Nephron progenitor cell (in vitro differentiated cells): ENCODE measurements around the gene NAIF1.

Experiments
- DNase-seq: peaks from one replicate; pipeline ENCODE4 v3.0.0; 2021
- H3K27ac Mint-ChIP-seq: 2 replicates; pipeline ENCODE4 v1.8.0; 2021; ENCODE audit warnings: mild to moderate bottlenecking, moderate library complexity, mixed read lengths
- H3K27me3 Mint-ChIP-seq: 2 replicates; pipeline ENCODE4 v1.8.0; 2021; ENCODE audit warnings: mild to moderate bottlenecking, low read depth, mixed read lengths; ENCODE audit not compliant: poor library complexity
- H3K36me3 Mint-ChIP-seq: 2 replicates; pipeline ENCODE4 v1.8.0; 2021; ENCODE audit warnings: low read depth, mixed read lengths
- H3K4me1 Mint-ChIP-seq: 2 replicates; pipeline ENCODE4 v1.8.0; 2021; ENCODE audit warnings: mixed read lengths
- H3K4me3 Mint-ChIP-seq: 2 replicates; pipeline ENCODE4 v1.8.0; 2021; ENCODE audit warnings: mild to moderate bottlenecking, moderate library complexity, mixed read lengths
- H3K9me3 Mint-ChIP-seq: 2 replicates; pipeline ENCODE4 v1.8.0; 2021; ENCODE audit warnings: mild to moderate bottlenecking, moderate library complexity, mixed read lengths
- CTCF ChIP-seq: fragments of 200-600 bp; sonication (generic); IDR thresholded peaks from 2 replicates; pipeline ENCODE4 v1.5.0; 2021; ENCODE audit warnings: antibody characterized with exemption

The NAIF1 gene

GRCh38 chr9:128022886-128023285 is 44.2 kb downstream of the NAIF1 start:
- no peak for TF ChIP-seq CTCF
- H3K9me3 Mint-ChIP-seq, result no peaks in the 10 kb centered on the region
- peaks cover 12% of the 10 kb centered on the region for H3K27me3 Mint-ChIP-seq
- no peaks in the 10 kb centered on the region for H3K36me3 Mint-ChIP-seq
- no peak overlapping the region for H3K4me3 Mint-ChIP-seq
- peaks cover 8% of the 10 kb centered on the region for H3K4me1 Mint-ChIP-seq
- no peak for DNase-seq
- H3K27ac Mint-ChIP-seq, result no peak overlapping the region

- Mint-ChIP-seq H3K27me3 (peaks cover 12% of the 10 kb centered on the region), H3K4me1 (peaks cover 13% of the 10 kb centered on the region), H3K4me3 (no peak overlapping the region), H3K27ac (no peak overlapping the region), H3K9me3 (no peaks in the 10 kb centered on the region), H3K36me3 (no peaks in the 10 kb centered on the region)
- TF ChIP-seq CTCF, result no peak
- no peak for DNase-seq
Measured at GRCh38 chr9:128021098-128021497, 46.0 kb downstream of the NAIF1 start.

GRCh38 chr9:128020692-128021091 is 46.4 kb downstream of the NAIF1 start:
- Mint-ChIP-seq H3K4me1 (peaks cover 13% of the 10 kb centered on the region), H3K27ac (no peak overlapping the region), H3K9me3 (no peaks in the 10 kb centered on the region), H3K36me3 (no peaks in the 10 kb centered on the region), H3K27me3 (peaks cover 12% of the 10 kb centered on the region), H3K4me3 (no peak overlapping the region)
- DNase-seq, result peak; percentile 15
- TF ChIP-seq CTCF, result no peak

- no peak for DNase-seq
- Mint-ChIP-seq H3K27me3 (peaks cover 7% of the 10 kb centered on the region), H3K27ac (no peak overlapping the region), H3K4me1 (peaks cover 21% of the 10 kb centered on the region), H3K9me3 (no peaks in the 10 kb centered on the region), H3K4me3 (no peak overlapping the region), H3K36me3 (no peaks in the 10 kb centered on the region)
- TF ChIP-seq CTCF, result no peak
Measured at GRCh38 chr9:128015696-128016095, 51.4 kb downstream of the NAIF1 start.
